Measurements from ENCODE around the gene PITRM1. TPM values are rescaled to one million over a fixed set of nuclear protein-coding genes. Genes with fewer than 3 reads are reported as not detected.

Gene PITRM1, protein sequence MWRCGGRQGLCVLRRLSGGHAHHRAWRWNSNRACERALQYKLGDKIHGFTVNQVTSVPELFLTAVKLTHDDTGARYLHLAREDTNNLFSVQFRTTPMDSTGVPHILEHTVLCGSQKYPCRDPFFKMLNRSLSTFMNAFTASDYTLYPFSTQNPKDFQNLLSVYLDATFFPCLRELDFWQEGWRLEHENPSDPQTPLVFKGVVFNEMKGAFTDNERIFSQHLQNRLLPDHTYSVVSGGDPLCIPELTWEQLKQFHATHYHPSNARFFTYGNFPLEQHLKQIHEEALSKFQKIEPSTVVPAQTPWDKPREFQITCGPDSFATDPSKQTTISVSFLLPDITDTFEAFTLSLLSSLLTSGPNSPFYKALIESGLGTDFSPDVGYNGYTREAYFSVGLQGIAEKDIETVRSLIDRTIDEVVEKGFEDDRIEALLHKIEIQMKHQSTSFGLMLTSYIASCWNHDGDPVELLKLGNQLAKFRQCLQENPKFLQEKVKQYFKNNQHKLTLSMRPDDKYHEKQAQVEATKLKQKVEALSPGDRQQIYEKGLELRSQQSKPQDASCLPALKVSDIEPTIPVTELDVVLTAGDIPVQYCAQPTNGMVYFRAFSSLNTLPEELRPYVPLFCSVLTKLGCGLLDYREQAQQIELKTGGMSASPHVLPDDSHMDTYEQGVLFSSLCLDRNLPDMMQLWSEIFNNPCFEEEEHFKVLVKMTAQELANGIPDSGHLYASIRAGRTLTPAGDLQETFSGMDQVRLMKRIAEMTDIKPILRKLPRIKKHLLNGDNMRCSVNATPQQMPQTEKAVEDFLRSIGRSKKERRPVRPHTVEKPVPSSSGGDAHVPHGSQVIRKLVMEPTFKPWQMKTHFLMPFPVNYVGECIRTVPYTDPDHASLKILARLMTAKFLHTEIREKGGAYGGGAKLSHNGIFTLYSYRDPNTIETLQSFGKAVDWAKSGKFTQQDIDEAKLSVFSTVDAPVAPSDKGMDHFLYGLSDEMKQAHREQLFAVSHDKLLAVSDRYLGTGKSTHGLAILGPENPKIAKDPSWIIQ
- 78.1 to 83.6 TPM (median 81.4 TPM) in 5 replicates for total RNA-seq (2022; extraction: Qiagen RNA extraction; ENCODE audit: low read depth)

DNA sequence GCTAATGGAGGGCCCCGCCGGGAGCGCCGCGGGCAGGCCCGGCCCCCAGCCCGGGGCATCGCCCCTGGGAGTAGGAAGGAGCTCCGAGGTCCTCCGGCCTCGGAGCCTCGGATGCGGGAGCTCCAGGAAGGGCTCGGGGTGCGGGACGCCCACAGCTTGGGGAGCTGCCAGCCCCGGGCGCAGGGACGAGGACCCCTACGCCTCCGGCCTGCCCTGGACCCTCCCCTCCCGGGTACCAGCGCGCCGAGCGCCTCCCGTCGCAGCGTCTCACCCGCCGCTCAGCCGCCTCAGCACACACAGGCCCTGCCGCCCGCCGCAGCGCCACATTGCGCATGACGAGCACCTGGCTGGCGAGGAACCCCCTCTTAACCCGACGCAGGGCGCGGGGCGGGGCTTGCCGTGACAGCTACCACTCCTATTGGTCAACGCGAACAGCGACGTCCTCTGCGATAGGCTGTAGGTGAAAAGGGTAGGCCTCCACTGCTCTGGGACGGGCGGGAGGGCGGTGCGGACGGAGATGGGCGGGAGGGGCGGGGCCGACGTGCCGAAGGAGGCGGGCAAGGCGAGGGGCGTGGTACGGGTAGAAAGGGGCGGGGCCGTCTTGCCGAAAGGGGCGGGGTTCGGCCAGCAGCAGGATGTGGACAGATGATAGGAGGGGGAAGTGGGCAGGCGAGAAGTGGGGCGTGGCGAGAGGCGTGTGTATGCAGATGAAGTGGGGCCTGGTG is at the start of gene PITRM1:
Gene PITRM1 (minus strand): TSS at position 337 of the 725 bp plus-strand sequence. CDS start 10 bp downstream, at position 327.

Other genes starting within 250 kb of the PITRM1 start
- gene PFKP, start 105.2 kb downstream of the PITRM1 start, total RNA-seq (2022; extraction: Qiagen RNA extraction; ENCODE audit: low read depth): 542 to 623 TPM (median 607 TPM) in 5 replicates

Measured in A549 treated with GW870086 at 1 μM for 4 hours (cell line).